ENCODE data around the gene ZNF19.

Gene ZNF19

GRCh38 chr16:71489122-71489521, at the start of gene ZNF19:
Gene ZNF19 (minus strand): TSS chr16:71489324. CDS start chr16:71482114, 7,210 bp downstream.
- no peak within 1 kb of the TSS for H3K9ac ChIP-seq (ENCODE audit: low read length)
- H3K4me3 ChIP-seq (ENCODE audit: low read depth in 1 of 2, low read length in 2 of 2): no peak within 1 kb of the TSS
- H3K27me3 ChIP-seq (ENCODE audit: control insufficient read depth in 1 of 2, insufficient read depth in 2 of 2, low read length in 2 of 2): no peaks in the 10 kb centered on the region
- H3K36me3 ChIP-seq (ENCODE audit: insufficient read depth, low read length): no peaks in the 10 kb centered on the region
- H3K9me3 ChIP-seq (ENCODE audit: low read length): no peaks in the 10 kb centered on the region
- H3K4me1 ChIP-seq (ENCODE audit: insufficient read depth, low read length): no peaks in the 10 kb centered on the region
- no peak within 1 kb of the TSS for H3K27ac ChIP-seq (ENCODE audit: low read depth, low read length)

- no peaks in the 10 kb centered on the region for H3K36me3 ChIP-seq (ENCODE audit: insufficient read depth, low read length)
- no peak overlapping the region for H3K27ac ChIP-seq (ENCODE audit: low read depth, low read length)
- H3K9ac ChIP-seq (ENCODE audit: low read length): no peak overlapping the region
- H3K4me3 ChIP-seq (ENCODE audit: low read depth in 1 of 2, low read length in 2 of 2): no peak overlapping the region
- peaks cover 0 to 5% of the 10 kb centered on the region in 2 donors for H3K27me3 ChIP-seq (ENCODE audit: control insufficient read depth in 1 of 2, insufficient read depth in 2 of 2, low read length in 2 of 2)
- no peaks in the 10 kb centered on the region for H3K4me1 ChIP-seq (ENCODE audit: insufficient read depth, low read length)
- no peaks in the 10 kb centered on the region for H3K9me3 ChIP-seq (ENCODE audit: low read length)
These were observed 48.5 kb upstream of the ZNF19 start for GRCh38 chr16:71537643-71538042.

GRCh38 chr16:71536752-71537499, 47.8 kb upstream of the ZNF19 start:
- H3K27ac ChIP-seq (ENCODE audit: low read depth, low read length): no peak overlapping the region
- H3K4me1 ChIP-seq (ENCODE audit: insufficient read depth, low read length): no peaks in the 10 kb centered on the region
- H3K9ac ChIP-seq (ENCODE audit: low read length): no peak overlapping the region
- H3K36me3 ChIP-seq (ENCODE audit: insufficient read depth, low read length): no peaks in the 10 kb centered on the region
- no peaks in the 10 kb centered on the region for H3K27me3 ChIP-seq (ENCODE audit: control insufficient read depth in 1 of 2, insufficient read depth in 2 of 2, low read length in 2 of 2)
- no peak overlapping the region for H3K4me3 ChIP-seq (ENCODE audit: low read depth in 1 of 2, low read length in 2 of 2)
- no peaks in the 10 kb centered on the region for H3K9me3 ChIP-seq (ENCODE audit: low read length)

DNA sequence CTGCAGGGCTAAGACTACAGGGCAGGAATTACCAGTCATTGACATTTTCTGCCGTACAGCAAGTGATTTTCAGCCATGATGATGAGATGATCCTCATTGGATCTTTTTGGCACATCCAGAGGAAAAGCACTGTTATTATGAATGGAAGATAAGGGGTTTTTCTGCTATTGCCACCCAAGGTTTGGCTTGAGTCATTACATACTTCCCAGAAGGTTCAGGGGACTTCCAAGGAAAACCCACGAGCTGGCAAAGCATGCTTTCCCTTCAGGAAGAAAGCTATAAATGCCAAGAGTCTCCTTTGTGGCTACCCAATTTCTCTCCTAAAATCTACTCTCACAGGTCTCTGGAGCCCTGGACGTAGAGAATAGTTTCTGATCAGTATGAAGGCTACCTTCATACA, 43.2 kb upstream of the ZNF19 start:
- Histone ChIP-seq H3K4me3 (ENCODE audit: low read depth in 1 of 2, low read length in 2 of 2) (no peak overlapping the region), H3K9me3 (ENCODE audit: low read length) (no peaks in the 10 kb centered on the region), H3K36me3 (ENCODE audit: insufficient read depth, low read length) (no peaks in the 10 kb centered on the region), H3K4me1 (ENCODE audit: insufficient read depth, low read length) (no peaks in the 10 kb centered on the region), H3K9ac (ENCODE audit: low read length) (no peak overlapping the region), H3K27me3 (ENCODE audit: control insufficient read depth in 1 of 2, insufficient read depth in 2 of 2, low read length in 2 of 2) (no peaks in the 10 kb centered on the region), H3K27ac (ENCODE audit: low read depth, low read length) (no peak overlapping the region)

- peaks cover 3% of the 10 kb centered on the region for H3K4me1 ChIP-seq (ENCODE audit: insufficient read depth, low read length)
- H3K4me3 ChIP-seq (ENCODE audit: low read depth in 1 of 2, low read length in 2 of 2): no peak overlapping the region
- no peaks in the 10 kb centered on the region for H3K27me3 ChIP-seq (ENCODE audit: control insufficient read depth in 1 of 2, insufficient read depth in 2 of 2, low read length in 2 of 2)
- no peak overlapping the region for H3K9ac ChIP-seq (ENCODE audit: low read length)
- no peaks in the 10 kb centered on the region for H3K36me3 ChIP-seq (ENCODE audit: insufficient read depth, low read length)
- H3K9me3 ChIP-seq (ENCODE audit: low read length): no peaks in the 10 kb centered on the region
- no peak overlapping the region for H3K27ac ChIP-seq (ENCODE audit: low read depth, low read length)
These were observed 39.7 kb upstream of the ZNF19 start for GRCh38 chr16:71528863-71529262.

- Histone ChIP-seq H3K27ac (ENCODE audit: low read depth, low read length) (no peak overlapping the region), H3K9me3 (ENCODE audit: low read length) (no peaks in the 10 kb centered on the region), H3K9ac (ENCODE audit: low read length) (no peak overlapping the region), H3K4me3 (ENCODE audit: low read depth in 1 of 2, low read length in 2 of 2) (no peak overlapping the region), H3K27me3 (ENCODE audit: control insufficient read depth in 1 of 2, insufficient read depth in 2 of 2, low read length in 2 of 2) (no peaks in the 10 kb centered on the region), H3K4me1 (ENCODE audit: insufficient read depth, low read length) (peaks cover 3% of the 10 kb centered on the region), H3K36me3 (ENCODE audit: insufficient read depth, low read length) (no peaks in the 10 kb centered on the region)
These were observed 39.1 kb upstream of the ZNF19 start for GRCh38 chr16:71528257-71528656.

DNA sequence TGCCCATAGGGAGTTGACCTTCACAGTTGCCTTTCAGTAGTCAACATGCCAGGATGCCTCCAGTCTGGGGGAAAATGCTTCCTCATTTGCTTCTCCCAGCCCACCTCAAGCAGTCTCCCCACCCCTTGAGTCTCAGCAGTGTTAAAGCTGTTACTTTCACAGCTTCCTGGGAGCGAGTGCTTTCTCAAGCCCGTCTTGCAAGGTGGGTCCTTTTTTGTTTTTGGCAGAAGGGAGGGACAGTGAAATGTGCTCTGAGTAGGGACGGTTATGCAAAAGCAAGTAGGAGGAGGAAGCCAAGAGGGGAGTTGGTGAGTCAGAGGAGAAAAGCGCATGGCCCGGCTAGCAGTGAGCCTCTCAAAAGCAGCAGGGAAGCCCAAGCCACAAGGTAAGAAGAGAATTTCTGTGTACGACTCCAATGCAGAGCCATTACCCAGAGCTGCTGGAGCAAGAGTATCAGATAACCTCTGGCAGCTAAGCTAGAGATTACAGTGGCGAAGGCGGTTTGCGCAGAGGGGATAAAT, 37.0 kb upstream of the ZNF19 start, which contains the start of gene CHST4:
CHST4 (plus strand) TSS at position 316 of the 521 bp plus-strand sequence. CDS start 10,252 bp downstream, outside the sequence.
- no peaks in the 10 kb centered on the region for H3K27me3 ChIP-seq (ENCODE audit: control insufficient read depth in 1 of 2, insufficient read depth in 2 of 2, low read length in 2 of 2)
- no peaks in the 10 kb centered on the region for H3K36me3 ChIP-seq (ENCODE audit: insufficient read depth, low read length)
- H3K4me1 ChIP-seq (ENCODE audit: insufficient read depth, low read length): peaks cover 3% of the 10 kb centered on the region
- no peak within 1 kb of the TSS for H3K9ac ChIP-seq (ENCODE audit: low read length)
- H3K4me3 ChIP-seq (ENCODE audit: low read depth in 1 of 2, low read length in 2 of 2): no peak within 1 kb of the TSS
- no peak within 1 kb of the TSS for H3K27ac ChIP-seq (ENCODE audit: low read depth, low read length)
- no peaks in the 10 kb centered on the region for H3K9me3 ChIP-seq (ENCODE audit: low read length)

DNA sequence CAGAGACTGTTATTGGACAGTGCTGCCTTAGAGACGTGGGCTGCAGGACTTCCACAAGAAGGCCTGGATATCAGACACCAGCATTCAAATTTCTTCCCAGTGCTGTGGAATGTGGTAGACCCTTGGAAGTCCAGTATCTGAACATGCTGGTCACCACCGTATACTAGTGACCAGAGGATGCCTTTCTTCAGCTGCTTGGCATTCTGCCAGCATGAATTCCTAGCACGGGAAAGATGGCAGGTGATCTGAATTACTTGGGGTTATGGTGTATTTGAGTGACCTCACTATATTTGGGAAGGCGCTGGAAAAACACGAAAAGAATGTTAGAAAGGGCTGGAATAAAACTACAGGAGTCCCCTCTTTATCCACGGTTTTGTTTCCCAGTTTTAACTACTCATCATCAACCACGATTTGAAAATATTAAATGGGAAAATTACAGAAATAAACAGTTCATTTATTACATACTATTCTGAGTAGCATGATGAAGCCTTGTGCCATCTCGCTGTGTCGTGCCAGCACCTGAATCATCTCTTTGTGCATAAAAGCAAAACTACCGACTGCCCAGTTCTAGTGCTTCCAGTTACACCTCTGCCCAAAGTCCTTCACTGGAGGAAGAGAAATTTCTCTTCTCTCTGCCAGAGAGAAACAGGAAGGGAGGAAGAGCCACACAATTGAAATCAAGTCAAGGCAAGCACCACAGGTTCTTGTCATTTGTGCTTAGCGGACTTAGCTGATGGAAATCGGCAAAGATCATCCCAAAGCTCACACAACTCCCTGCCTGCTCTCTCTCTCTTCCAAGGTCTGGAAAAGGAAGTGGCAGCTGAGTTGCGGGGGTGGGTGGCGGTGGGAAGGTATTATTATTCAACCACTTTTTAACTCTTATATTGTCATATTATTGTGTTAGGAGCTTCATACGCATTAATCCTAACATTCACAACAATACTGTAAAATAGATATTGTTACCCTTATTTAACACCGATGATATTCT, 35.7 kb upstream of the ZNF19 start:
- Histone ChIP-seq H3K4me3 (ENCODE audit: low read depth in 1 of 2, low read length in 2 of 2) (no peak overlapping the region), H3K4me1 (ENCODE audit: insufficient read depth, low read length) (peaks cover 3% of the 10 kb centered on the region), H3K36me3 (ENCODE audit: insufficient read depth, low read length) (no peaks in the 10 kb centered on the region), H3K9me3 (ENCODE audit: low read length) (no peaks in the 10 kb centered on the region), H3K27me3 (ENCODE audit: control insufficient read depth in 1 of 2, insufficient read depth in 2 of 2, low read length in 2 of 2) (no peaks in the 10 kb centered on the region), H3K27ac (ENCODE audit: low read depth, low read length) (no peak overlapping the region), H3K9ac (ENCODE audit: low read length) (no peak overlapping the region)

DNA sequence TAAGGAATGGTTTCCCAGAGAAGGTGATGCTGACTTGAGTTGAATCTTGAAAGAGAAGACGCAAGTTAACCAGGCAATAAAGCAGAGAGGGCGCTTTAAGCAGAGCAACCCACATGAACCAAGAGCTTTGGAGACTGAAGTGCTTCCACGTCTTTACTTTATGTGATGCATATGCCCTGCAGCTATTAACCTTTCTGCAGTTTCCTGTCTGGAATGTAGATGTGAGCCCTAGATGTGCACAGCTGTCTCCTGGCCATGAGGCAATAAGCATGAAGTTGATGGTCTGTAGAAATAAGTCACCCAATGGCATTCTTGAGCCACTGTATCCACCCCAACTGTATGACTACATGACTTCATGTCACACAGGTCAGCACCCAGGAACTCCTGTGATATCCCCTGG, 31.4 kb upstream of the ZNF19 start:
- no peaks in the 10 kb centered on the region for H3K27me3 ChIP-seq (ENCODE audit: control insufficient read depth in 1 of 2, insufficient read depth in 2 of 2, low read length in 2 of 2)
- no peak overlapping the region for H3K4me3 ChIP-seq (ENCODE audit: low read depth in 1 of 2, low read length in 2 of 2)
- H3K36me3 ChIP-seq (ENCODE audit: insufficient read depth, low read length): no peaks in the 10 kb centered on the region
- H3K27ac ChIP-seq (ENCODE audit: low read depth, low read length): no peak overlapping the region
- no peaks in the 10 kb centered on the region for H3K4me1 ChIP-seq (ENCODE audit: insufficient read depth, low read length)
- no peaks in the 10 kb centered on the region for H3K9me3 ChIP-seq (ENCODE audit: low read length)
- no peak overlapping the region for H3K9ac ChIP-seq (ENCODE audit: low read length)

- no peak overlapping the region for H3K9ac ChIP-seq (ENCODE audit: low read length)
- H3K4me1 ChIP-seq (ENCODE audit: insufficient read depth, low read length): no peaks in the 10 kb centered on the region
- H3K4me3 ChIP-seq (ENCODE audit: low read depth in 1 of 2, low read length in 2 of 2): no peak overlapping the region
- no peaks in the 10 kb centered on the region for H3K36me3 ChIP-seq (ENCODE audit: insufficient read depth, low read length)
- H3K27me3 ChIP-seq (ENCODE audit: control insufficient read depth in 1 of 2, insufficient read depth in 2 of 2, low read length in 2 of 2): no peaks in the 10 kb centered on the region
- no peaks in the 10 kb centered on the region for H3K9me3 ChIP-seq (ENCODE audit: low read length)
- no peak overlapping the region for H3K27ac ChIP-seq (ENCODE audit: low read depth, low read length)
These were observed 25.9 kb upstream of the ZNF19 start for GRCh38 chr16:71515026-71515425.

DNA sequence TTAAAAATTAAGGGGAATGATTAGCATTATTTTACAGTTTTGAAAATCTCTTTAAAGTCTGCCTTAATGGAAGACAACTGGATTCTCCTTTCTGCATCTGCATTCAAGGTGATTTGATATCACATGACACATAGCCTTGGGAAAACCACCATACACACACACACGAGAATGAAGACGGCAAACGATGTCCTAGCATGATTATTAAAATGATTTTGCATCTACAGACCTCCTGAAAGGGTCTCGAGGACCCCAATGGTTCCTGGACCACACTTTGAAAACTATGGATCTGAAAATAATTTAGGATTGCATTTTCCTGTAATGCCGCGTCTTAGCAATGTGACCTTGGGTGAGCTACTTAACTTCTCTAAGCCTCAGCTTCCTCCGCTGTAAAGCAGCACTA, 25.4 kb upstream of the ZNF19 start:
- H3K4me3 ChIP-seq (ENCODE audit: low read depth in 1 of 2, low read length in 2 of 2): no peak overlapping the region
- no peaks in the 10 kb centered on the region for H3K9me3 ChIP-seq (ENCODE audit: low read length)
- no peaks in the 10 kb centered on the region for H3K27me3 ChIP-seq (ENCODE audit: control insufficient read depth in 1 of 2, insufficient read depth in 2 of 2, low read length in 2 of 2)
- no peaks in the 10 kb centered on the region for H3K4me1 ChIP-seq (ENCODE audit: insufficient read depth, low read length)
- H3K27ac ChIP-seq (ENCODE audit: low read depth, low read length): no peak overlapping the region
- H3K9ac ChIP-seq (ENCODE audit: low read length): no peak overlapping the region
- H3K36me3 ChIP-seq (ENCODE audit: insufficient read depth, low read length): no peaks in the 10 kb centered on the region

Data from muscle layer of colon (tissue), 2 donors.